GM18499 (cell line): ENCODE measurements around the gene P3H4.
"Not testable (repeated sequence)": the region's sequence is repeated elsewhere in the genome, so short reads cannot be mapped to it uniquely, and the experiment has no call there.

ENCODE experiments used
- ATAC-seq: cut with Tn5 transposase; IDR thresholded peaks from one replicate; pipeline ENCODE4 v1.9.1; 2021; ENCODE audit warnings: moderate number of reproducible peaks; ENCODE audit not compliant: insufficient read depth, unreplicated experiment

Gene P3H4

GRCh38 chr17:41811549-41812380 lies at the start of gene P3H4:
Gene P3H4 (minus strand): TSS chr17:41811949. CDS start chr17:41811915, 34 bp downstream.
- no peak for ATAC-seq

GRCh38 chr17:41860254-41860931 lies 48.6 kb upstream of the P3H4 start:
- no peak for ATAC-seq

GRCh38 chr17:41851382-41851781 lies 39.6 kb upstream of the P3H4 start:
- ATAC-seq, result not testable (repeated sequence)

- no peak for ATAC-seq
Measured at GRCh38 chr17:41849251-41849990, 37.7 kb upstream of the P3H4 start.

GRCh38 chr17:41848788-41849187 lies 37.0 kb upstream of the P3H4 start:
- no peak for ATAC-seq

- no peak for ATAC-seq
Measured at GRCh38 chr17:41844971-41845370, 33.2 kb upstream of the P3H4 start.

GRCh38 chr17:41840781-41841180 lies 29.0 kb upstream of the P3H4 start:
- not testable (repeated sequence) for ATAC-seq

- not testable (repeated sequence) for ATAC-seq
Measured at GRCh38 chr17:41839448-41839847, 27.7 kb upstream of the P3H4 start.

- no peak for ATAC-seq
Measured at GRCh38 chr17:41837761-41838538, 26.2 kb upstream of the P3H4 start, which contains the start of gene KLHL10. Gene KLHL10 (plus strand): TSS chr17:41837825. CDS start chr17:41837933, 108 bp downstream.

GRCh38 chr17:41836550-41837196 lies 24.9 kb upstream of the P3H4 start:
- ATAC-seq, result no peak

GRCh38 chr17:41835800-41836549 lies 24.2 kb upstream of the P3H4 start, which contains the start of gene NT5C3B:
Gene NT5C3B (minus strand): TSS chr17:41836232. CDS start chr17:41836193, 39 bp downstream.
- no peak for ATAC-seq

- no peak for ATAC-seq
Measured at GRCh38 chr17:41835214-41835799, 23.6 kb upstream of the P3H4 start.

GRCh38 chr17:41829961-41830360 lies 18.2 kb upstream of the P3H4 start:
- ATAC-seq, result not testable (repeated sequence)

- no peak for ATAC-seq
Measured at GRCh38 chr17:41825175-41825845, 13.6 kb upstream of the P3H4 start.

- ATAC-seq, result no peak
Measured at GRCh38 chr17:41824086-41824485, 12.3 kb upstream of the P3H4 start.

GRCh38 chr17:41823580-41823979 lies 11.8 kb upstream of the P3H4 start:
- no peak for ATAC-seq

- no peak for ATAC-seq
Measured at GRCh38 chr17:41823141-41823524, 11.4 kb upstream of the P3H4 start.
